ENCODE data around the gene STAT1. TPM values are rescaled to one million over a fixed set of nuclear protein-coding genes. Genes with fewer than 3 reads are reported as not detected.

STAT1 gene
- total RNA-seq, 1 donor from 2014 or later: 12.4 TPM

DNA sequence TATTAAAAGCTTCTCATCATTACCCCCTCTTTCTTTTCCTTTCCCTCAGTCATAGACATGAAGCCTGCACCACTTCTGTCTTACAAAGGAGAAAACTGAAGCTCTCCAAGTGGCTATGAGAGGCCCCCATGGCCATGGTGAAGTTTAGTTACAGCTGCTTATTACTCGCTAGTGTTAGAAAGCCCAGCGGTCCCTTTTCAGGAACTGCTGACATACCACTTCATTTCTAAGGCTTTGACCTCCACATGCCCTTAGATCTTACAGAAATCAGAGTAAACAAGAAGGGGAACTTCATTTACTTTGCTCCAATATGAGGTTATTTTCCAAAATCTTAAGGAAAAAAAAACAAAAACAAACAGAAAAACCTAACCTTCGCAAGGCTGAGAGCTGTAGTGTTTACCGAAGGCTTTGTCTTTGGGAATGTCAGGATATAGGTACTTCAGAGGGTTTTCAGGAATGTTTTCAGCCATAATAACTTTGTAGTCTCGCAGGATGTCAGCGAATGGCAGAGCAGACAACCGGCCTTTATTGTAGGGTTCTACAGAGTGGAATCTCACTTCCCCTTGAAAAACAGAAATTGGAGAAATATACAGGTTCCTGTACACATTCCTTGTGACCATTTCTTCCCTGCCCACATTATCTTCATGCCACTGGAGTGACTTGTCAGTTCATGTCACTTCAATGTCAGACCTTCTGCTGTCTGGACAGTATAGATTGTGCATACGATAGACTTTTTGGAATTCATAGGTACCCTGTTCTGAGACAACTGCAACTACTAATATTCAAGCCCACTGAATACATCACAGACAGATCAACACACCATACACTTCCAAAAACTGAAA lies 18.8 kb upstream of the STAT1 start:
- Mint-ChIP-seq H3K27ac (ENCODE audit: unreplicated experiment) (no peak overlapping the region), H3K4me3 (ENCODE audit: unreplicated experiment) (no peak overlapping the region), H3K36me3 (ENCODE audit: unreplicated experiment) (no peaks in the 10 kb centered on the region), H3K4me1 (ENCODE audit: low read depth, unreplicated experiment) (no peaks in the 10 kb centered on the region), H3K27me3 (ENCODE audit: unreplicated experiment) (no peaks in the 10 kb centered on the region), H3K9me3 (ENCODE audit: unreplicated experiment) (no peaks in the 10 kb centered on the region)
- DNase-seq: no peak
- TF ChIP-seq, protein P1, sequence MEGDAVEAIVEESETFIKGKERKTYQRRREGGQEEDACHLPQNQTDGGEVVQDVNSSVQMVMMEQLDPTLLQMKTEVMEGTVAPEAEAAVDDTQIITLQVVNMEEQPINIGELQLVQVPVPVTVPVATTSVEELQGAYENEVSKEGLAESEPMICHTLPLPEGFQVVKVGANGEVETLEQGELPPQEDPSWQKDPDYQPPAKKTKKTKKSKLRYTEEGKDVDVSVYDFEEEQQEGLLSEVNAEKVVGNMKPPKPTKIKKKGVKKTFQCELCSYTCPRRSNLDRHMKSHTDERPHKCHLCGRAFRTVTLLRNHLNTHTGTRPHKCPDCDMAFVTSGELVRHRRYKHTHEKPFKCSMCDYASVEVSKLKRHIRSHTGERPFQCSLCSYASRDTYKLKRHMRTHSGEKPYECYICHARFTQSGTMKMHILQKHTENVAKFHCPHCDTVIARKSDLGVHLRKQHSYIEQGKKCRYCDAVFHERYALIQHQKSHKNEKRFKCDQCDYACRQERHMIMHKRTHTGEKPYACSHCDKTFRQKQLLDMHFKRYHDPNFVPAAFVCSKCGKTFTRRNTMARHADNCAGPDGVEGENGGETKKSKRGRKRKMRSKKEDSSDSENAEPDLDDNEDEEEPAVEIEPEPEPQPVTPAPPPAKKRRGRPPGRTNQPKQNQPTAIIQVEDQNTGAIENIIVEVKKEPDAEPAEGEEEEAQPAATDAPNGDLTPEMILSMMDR (IDR thresholded peaks at IDR 0.05; ENCODE audit: partially characterized antibody, unreplicated experiment): no peak

DNA sequence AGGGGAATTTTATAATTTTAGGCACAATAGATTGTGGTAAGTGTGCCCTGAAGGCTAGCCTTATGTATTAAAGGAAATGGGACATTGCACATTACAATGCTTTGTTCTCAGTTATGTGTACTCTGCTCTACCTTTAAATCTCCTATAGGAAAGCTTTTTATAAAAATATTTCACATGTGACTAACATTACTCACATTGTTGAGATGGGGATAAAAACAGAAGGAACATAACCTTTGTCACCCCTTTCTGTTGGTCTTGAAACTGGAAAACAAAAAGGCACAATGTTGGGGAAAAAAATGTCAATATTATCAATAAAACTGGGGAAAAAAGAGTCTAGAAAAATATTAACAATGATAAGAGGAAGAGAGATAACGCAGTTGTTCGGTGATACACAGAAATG lies 17.3 kb upstream of the STAT1 start:
- no peak overlapping the region for H3K27ac Mint-ChIP-seq (ENCODE audit: unreplicated experiment)
- H3K4me1 Mint-ChIP-seq (ENCODE audit: low read depth, unreplicated experiment): no peaks in the 10 kb centered on the region
- DNase-seq: no peak
- no peak overlapping the region for H3K4me3 Mint-ChIP-seq (ENCODE audit: unreplicated experiment)
- TF ChIP-seq, protein P1 (IDR thresholded peaks at IDR 0.05; ENCODE audit: partially characterized antibody, unreplicated experiment): no peak
- H3K36me3 Mint-ChIP-seq (ENCODE audit: unreplicated experiment): no peaks in the 10 kb centered on the region
- no peaks in the 10 kb centered on the region for H3K9me3 Mint-ChIP-seq (ENCODE audit: unreplicated experiment)
- no peaks in the 10 kb centered on the region for H3K27me3 Mint-ChIP-seq (ENCODE audit: unreplicated experiment)

DNA sequence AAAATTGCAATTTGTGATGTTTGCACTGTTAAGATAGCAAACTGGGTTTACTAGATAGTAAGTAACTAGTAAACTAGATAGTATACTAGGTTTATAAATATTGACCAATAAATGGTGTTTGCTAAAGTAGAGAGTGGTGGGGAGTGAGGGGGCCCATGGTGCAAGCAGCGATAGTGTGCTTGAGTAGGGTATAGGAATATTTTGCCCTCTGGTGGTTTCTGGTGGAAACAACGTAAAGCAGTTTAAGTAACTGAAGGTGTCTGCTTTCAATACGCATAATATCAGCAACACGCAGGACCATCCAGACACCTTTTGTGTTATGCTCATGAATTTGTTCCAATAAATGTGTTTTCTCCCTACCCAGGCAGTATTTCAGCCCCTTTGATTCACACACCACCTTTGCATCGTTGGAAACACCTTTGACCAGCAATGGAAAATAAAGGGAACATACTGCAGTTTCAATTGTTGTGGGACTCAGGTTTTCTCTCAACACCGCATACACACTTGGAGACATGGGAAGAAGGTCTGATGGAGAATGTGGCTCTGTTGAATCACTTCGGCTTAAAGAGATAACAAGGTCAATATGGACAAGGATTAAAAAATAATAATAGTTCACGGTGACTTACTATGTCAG lies 16.7 kb upstream of the STAT1 start:
- no peak overlapping the region for H3K4me3 Mint-ChIP-seq (ENCODE audit: unreplicated experiment)

DNA sequence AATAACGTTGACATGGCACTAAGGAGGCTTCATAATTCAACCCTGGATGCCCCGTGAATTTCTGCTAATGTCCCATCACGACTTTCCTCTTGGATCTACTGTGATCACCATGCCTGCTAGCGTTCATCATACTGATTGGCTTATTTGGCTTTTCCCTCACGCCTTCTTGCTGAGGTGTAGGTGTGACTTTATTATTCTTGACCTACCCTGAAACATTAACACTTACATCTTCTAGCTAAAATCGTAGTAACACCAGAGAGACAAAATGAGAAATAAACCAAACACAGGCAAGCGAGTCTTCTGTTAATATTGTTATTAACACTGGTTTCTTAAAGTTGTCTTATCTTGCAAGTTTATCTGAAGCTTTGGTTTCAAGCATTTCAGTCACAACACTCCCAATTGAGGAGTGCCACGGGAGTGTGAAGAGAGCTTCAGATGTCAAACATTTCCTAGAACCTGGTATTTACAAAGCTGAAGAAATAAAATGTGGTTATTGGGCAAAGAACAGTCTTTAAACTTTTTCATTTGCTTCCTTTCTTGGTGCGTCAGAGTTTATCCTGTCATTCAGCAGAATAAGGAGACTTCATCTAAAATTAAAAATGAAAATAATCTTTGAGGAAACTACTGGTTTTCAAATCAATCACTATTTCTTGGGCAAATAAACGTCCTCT lies 15.4 kb upstream of the STAT1 start:
- Mint-ChIP-seq H3K9me3 (ENCODE audit: unreplicated experiment) (no peaks in the 10 kb centered on the region), H3K36me3 (ENCODE audit: unreplicated experiment) (no peaks in the 10 kb centered on the region), H3K27me3 (ENCODE audit: unreplicated experiment) (no peaks in the 10 kb centered on the region), H3K4me1 (ENCODE audit: low read depth, unreplicated experiment) (no peaks in the 10 kb centered on the region), H3K4me3 (ENCODE audit: unreplicated experiment) (no peak overlapping the region), H3K27ac (ENCODE audit: unreplicated experiment) (no peak overlapping the region)
- TF ChIP-seq, protein P1 (IDR thresholded peaks at IDR 0.05; ENCODE audit: partially characterized antibody, unreplicated experiment): no peak
- DNase-seq: no peak

More for the DNA sequence above, 16.7 kb upstream of the STAT1 start:
- Mint-ChIP-seq H3K4me1 (ENCODE audit: low read depth, unreplicated experiment) (no peaks in the 10 kb centered on the region), H3K9me3 (ENCODE audit: unreplicated experiment) (no peaks in the 10 kb centered on the region), H3K36me3 (ENCODE audit: unreplicated experiment) (no peaks in the 10 kb centered on the region), H3K27ac (ENCODE audit: unreplicated experiment) (no peak overlapping the region), H3K27me3 (ENCODE audit: unreplicated experiment) (no peaks in the 10 kb centered on the region)
- DNase-seq: no peak
- TF ChIP-seq, protein P1 (IDR thresholded peaks at IDR 0.05; ENCODE audit: partially characterized antibody, unreplicated experiment): peak; percentile 71
